ENCODE measurements around the gene TTYH1. TPM values are rescaled to one million over a fixed set of nuclear protein-coding genes. Genes with fewer than 3 reads are reported as not detected.

Gene TTYH1
- total and polyA plus RNA-seq, 9 of the 15 experiments (the other 6 are each of a cell fraction or from before 2014, with no cell fraction given): 0.08 TPM; not detected in 8

- 4% methylated on average over 10 of the region's 13 CpGs for WGBS (ENCODE audit: insufficient coverage, low coverage, missing lambda C conversion rate)
- Histone ChIP-seq H3K4me2 (ENCODE audit: insufficient read depth, low read length) (no peak overlapping the region), H3K4me3 (no peak overlapping the region), H3K36me3 (ENCODE audit: control insufficient read depth, insufficient read depth, low read length) (no peaks in the 10 kb centered on the region), H2AFZ (ENCODE audit: low read depth, low read length) (no peak overlapping the region), H3K4me1 (replicated peaks in 1 of 2; ENCODE audit: control insufficient read depth in 2 of 2, insufficient read depth in 2 of 2, low read length in 2 of 2) (peaks cover 0 to 28% of the 10 kb centered on the region in 2 experiments; a peak in 2 of 5 replicates), H3K9ac (ENCODE audit: insufficient read depth in 1 of 2, low read depth in 2 of 2, low read length in 2 of 2) (no peak overlapping the region), H3K79me2 (ENCODE audit: control insufficient read depth, insufficient read depth, low read length) (no peaks in the 10 kb centered on the region), H3K27ac (ENCODE audit: extremely low read depth, low read depth, low read length) (no peak overlapping the region), H3K9me3 (replicated peaks; ENCODE audit: control insufficient read depth, insufficient read depth, low read depth, low read length) (no peaks in the 10 kb centered on the region), H3K9me1 (ENCODE audit: control insufficient read depth, insufficient read depth, low read length) (no peaks in the 10 kb centered on the region), H4K20me1 (replicated peaks; ENCODE audit: control insufficient read depth, insufficient read depth, low read length) (peaks cover 5% of the 10 kb centered on the region; the same call in 1 of the 2 replicates), H3K27me3 (ENCODE audit: control insufficient read depth in 2 of 2, insufficient read depth in 2 of 2, low read length in 2 of 2) (peaks cover 16 to 33% of the 10 kb centered on the region in 2 experiments; a peak in 4 of 5 replicates)
- in situ Hi-C loops (cut with MboI): no loop called here
- intact Hi-C loops (cut with micrococcal nuclease): no loop called here
- no peak for FAIRE-seq
- ChIA-PET CTCF (ENCODE audit: low intra/inter-chr PET ratio) (interaction anchor here (0.6 kb wide), 1 partner anchor 634 kb away, joined by 4 read pairs; no protein-coding TSS in a partner anchor), POLR2A (interaction anchor here (0.8 to 2.8 kb wide), 2 partner anchors 10 to 19 kb away, joined by 5 to 14 read pairs; partner anchors contain the start of gene LENG8)
- no peak for DNase-seq (ENCODE audit: extremely low read depth in 1 of 4, low spot score in 3 of 4)
- TF ChIP-seq POLR2G (IDR thresholded peaks at IDR 0.05; ENCODE audit: low read depth, low read length): peak; percentile 67; the same call in 1 of the 2 replicates
- no peak for TF ChIP-seq SREBF1 (IDR thresholded peaks at IDR 0.05; ENCODE audit: borderline replicate concordance, low read depth, low read length)
- TF ChIP-seq BDP1 (IDR thresholded peaks at IDR 0.05; ENCODE audit: insufficient read depth, insufficient read length): no peak
- TF ChIP-seq NELFE (IDR thresholded peaks at IDR 0.05; ENCODE audit: insufficient read depth, insufficient read length): no peak
- TF ChIP-seq SOX6 (IDR thresholded peaks at IDR 0.05): no peak
- TF ChIP-seq FOXM1 (IDR thresholded peaks at IDR 0.05; ENCODE audit: low read depth): no peak
- TF ChIP-seq FOXM1 (CRISPR knock-in tag; IDR thresholded peaks at IDR 0.05; ENCODE audit: low read depth): no peak
- TF ChIP-seq MAFG (tag; conservative IDR thresholded peaks at IDR 0.05): no peak
- BruUV-seq (replicated peaks): no TSS peak
- ATAC-seq: no peak
Measured at GRCh38 chr19:54429545-54430227, 14.4 kb downstream of the TTYH1 start.

Measured in K562 (cell line).